HL-60 (cell line): Measurements from ENCODE around the gene RBBP8NL.

Experiments used
- CTCF ChIP-seq: IDR thresholded peaks from one replicate; pipeline ENCODE4 v1.5.1; 2011; ENCODE audit warnings: low read length, control low read depth, inconsistent platforms; ENCODE audit not compliant: insufficient read depth
- POLR2AphosphoS5 ChIP-seq: IDR thresholded peaks from 2 replicates; pipeline ENCODE4 v1.6.1; 2012; ENCODE audit warnings: low read depth
- REST ChIP-seq: IDR thresholded peaks from 2 replicates; pipeline ENCODE4 v1.6.1; 2012; ENCODE audit warnings: low read depth; ENCODE audit not compliant: insufficient replicate concordance
- SPI1 ChIP-seq: IDR thresholded peaks from 2 replicates; pipeline ENCODE4 v1.6.1; 2012; ENCODE audit warnings: low read depth, mild to moderate bottlenecking, borderline replicate concordance

GRCh38 chr20:62413896-62414481 lies 13.3 kb downstream of the RBBP8NL start:
- TF ChIP-seq POLR2AphosphoS5 (no peak), CTCF (no peak), SPI1 (no peak), REST (no peak)
